Kidney epithelial cell (primary cell): ENCODE measurements around the gene INTS3. TPM values are rescaled to one million over a fixed set of nuclear protein-coding genes. Genes with fewer than 3 reads are reported as not detected.

Experiments
- DNase-seq: peaks from one replicate; pipeline ENCODE4 v3.0.0-alpha.2; 2010; ENCODE audit warnings: low read depth
- H3K27me3 ChIP-seq: 2 replicates; pipeline ENCODE4 v1.6.0; 2011; ENCODE audit warnings: low read length; ENCODE audit not compliant: control insufficient read depth, insufficient read depth
- H3K36me3 ChIP-seq: 2 replicates; pipeline ENCODE4 v1.5.1; 2011; ENCODE audit warnings: low read length; ENCODE audit not compliant: control insufficient read depth, insufficient read depth
- H3K4me3 ChIP-seq: 2 replicates; pipeline ENCODE4 v1.5.1; 2011; ENCODE audit warnings: low read depth, mild to moderate bottlenecking, control low read depth, low read length
- total RNA-seq: library from RNA; depleted of rRNA; stranded (reverse); fragments of >200 nt; gene quantifications from 2 replicates; pipeline ENCODE4 v1.2.3, GENCODE V29; 2015
- TF ChIP-seq, protein P1 (sequence below): IDR thresholded peaks from 2 replicates; pipeline ENCODE4 v1.5.1; 2011; ENCODE audit warnings: mild to moderate bottlenecking, moderate library complexity, low read length, control low read depth, inconsistent platforms; ENCODE audit not compliant: insufficient read depth, poor library complexity, severe bottlenecking

INTS3 gene
- total RNA-seq, 1 donor from 2014 or later, result 33.8 TPM

DNA sequence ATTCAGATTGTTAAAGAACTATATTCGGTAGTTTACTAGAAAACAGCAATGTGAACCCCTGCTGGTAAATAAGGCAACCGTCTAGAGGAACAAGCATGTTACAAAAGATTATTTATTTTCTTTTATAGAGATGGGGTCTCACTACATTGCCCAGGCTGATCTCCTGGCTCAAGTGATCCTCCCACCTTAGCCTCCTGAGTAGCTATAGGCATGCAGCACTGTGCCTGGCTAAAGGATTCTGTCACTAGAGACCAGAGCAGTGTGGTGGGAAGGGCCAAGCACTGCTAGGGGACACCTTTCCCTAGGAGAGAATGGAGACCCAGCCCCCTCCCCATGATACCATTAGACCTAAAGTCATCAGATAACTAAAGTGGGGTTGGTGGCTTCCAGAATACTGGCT, 76.3 kb downstream of the INTS3 start:
- TF ChIP-seq, protein P1, sequence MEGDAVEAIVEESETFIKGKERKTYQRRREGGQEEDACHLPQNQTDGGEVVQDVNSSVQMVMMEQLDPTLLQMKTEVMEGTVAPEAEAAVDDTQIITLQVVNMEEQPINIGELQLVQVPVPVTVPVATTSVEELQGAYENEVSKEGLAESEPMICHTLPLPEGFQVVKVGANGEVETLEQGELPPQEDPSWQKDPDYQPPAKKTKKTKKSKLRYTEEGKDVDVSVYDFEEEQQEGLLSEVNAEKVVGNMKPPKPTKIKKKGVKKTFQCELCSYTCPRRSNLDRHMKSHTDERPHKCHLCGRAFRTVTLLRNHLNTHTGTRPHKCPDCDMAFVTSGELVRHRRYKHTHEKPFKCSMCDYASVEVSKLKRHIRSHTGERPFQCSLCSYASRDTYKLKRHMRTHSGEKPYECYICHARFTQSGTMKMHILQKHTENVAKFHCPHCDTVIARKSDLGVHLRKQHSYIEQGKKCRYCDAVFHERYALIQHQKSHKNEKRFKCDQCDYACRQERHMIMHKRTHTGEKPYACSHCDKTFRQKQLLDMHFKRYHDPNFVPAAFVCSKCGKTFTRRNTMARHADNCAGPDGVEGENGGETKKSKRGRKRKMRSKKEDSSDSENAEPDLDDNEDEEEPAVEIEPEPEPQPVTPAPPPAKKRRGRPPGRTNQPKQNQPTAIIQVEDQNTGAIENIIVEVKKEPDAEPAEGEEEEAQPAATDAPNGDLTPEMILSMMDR, result no peak
- peaks cover 1% of the 10 kb centered on the region for H3K36me3 ChIP-seq
- H3K4me3 ChIP-seq, result no peak overlapping the region
- DNase-seq, result no peak
- no peaks in the 10 kb centered on the region for H3K27me3 ChIP-seq

DNA sequence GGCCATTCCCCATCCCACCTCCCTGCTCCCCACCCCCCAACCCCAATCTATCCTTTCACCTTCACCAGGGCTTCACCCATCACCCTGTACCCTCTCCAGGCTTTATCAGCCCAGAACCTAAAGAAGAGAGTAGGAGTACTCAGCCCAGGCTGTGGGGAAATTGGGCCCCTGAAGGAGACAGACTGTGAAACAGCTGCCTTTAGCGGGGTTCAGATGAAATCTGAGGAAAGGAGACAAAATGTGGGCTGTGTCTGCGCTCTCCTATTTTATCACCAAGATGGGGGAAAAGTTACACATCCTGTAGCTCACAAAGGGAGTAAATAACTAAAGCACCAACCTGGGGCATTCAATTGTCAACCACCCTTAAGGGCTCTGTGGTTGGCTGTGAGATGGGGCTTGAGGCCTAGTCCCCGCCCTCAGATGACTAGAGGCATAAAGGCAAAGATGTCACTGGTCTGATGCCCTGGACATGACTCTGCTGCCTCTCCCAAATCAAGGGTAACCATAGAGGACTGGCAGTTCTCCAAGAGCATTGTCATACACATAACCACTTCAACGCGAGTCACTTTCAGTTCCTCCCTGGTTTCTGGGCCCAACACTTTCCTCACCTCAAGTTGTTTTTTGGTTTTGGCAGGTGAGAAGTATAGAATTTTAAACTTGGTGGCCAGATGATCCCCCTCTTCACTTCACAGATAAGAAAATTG, 77.3 kb downstream of the INTS3 start:
- TF ChIP-seq, protein P1, result no peak
- Histone ChIP-seq H3K4me3 (no peak overlapping the region), H3K27me3 (no peaks in the 10 kb centered on the region), H3K36me3 (peaks cover 1% of the 10 kb centered on the region)
- peak; percentile 75 for DNase-seq

DNA sequence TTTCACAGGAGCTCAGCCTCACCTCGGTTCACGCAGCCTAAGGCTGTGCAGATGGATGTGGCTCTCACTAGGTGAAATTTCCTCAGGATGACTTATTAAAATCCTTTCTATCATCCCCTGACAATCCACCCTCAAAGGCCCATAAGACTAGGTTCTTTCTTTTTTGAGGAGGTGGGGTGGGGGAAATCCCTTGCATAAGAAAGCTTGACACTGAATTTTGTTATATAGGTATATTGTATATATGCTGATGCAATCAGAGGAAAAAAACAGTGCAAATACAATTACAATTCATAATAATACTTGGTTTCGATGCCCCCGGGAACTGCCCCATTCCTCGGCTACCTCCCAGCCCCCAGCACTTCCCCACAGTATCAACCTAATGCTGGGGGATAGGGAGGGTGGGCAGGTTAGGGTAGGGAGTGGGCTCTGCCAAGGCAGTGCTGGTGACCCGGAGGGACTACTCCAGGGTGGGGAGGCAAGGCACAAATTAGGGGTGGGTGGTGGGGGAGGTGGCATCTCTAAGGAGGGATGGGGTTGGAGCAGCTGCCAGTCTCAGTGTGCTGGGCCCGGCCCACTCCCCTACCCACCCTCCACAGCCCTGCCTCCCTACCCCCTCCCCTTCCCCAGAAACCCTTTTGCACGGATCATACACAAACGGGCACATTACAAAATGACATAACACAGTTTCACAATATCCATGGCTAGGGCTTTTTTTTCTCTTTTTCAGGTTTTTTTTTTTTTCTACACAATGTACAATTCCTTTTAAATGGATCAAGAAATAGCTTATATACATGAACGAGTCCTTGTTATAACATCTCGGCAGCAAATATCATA, 78.3 kb downstream of the INTS3 start:
- no peak for DNase-seq
- no peak overlapping the region for H3K4me3 ChIP-seq
- H3K27me3 ChIP-seq, result no peaks in the 10 kb centered on the region
- H3K36me3 ChIP-seq, result no peaks in the 10 kb centered on the region
- TF ChIP-seq, protein P1, result no peak

DNA sequence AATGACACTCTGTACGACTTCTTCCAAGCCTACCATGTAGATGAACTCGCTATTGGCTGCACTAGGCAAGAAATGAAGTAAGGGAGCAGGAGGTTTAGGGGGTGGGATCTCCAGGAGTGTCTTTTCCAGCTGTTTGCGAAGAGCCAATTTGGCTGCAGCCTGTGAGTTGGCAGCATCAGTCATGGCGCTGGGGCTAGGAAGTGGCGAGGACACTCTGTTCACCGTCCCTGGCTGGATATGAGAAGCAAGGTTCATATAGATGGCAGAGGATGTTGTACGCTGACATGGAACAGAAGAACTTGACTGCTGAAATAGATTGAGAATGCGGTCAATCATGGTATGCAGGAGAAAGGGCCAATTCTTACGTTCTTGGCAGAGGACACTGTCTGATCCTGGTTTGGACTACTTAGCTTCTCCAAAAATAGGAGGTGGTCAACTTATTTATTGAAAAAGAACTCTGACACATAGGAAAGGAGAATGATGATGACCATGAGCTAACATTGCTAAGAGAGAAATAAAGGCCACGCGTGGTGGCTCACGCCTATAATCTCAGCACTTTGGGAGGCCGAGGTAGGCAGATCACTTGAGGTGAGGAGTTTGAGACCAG, 88.5 kb downstream of the INTS3 start:
- H3K36me3 ChIP-seq, result peaks cover 5% of the 10 kb centered on the region
- no peak overlapping the region for H3K4me3 ChIP-seq
- TF ChIP-seq, protein P1, result no peak
- H3K27me3 ChIP-seq, result no peaks in the 10 kb centered on the region
- DNase-seq, result no peak

DNA sequence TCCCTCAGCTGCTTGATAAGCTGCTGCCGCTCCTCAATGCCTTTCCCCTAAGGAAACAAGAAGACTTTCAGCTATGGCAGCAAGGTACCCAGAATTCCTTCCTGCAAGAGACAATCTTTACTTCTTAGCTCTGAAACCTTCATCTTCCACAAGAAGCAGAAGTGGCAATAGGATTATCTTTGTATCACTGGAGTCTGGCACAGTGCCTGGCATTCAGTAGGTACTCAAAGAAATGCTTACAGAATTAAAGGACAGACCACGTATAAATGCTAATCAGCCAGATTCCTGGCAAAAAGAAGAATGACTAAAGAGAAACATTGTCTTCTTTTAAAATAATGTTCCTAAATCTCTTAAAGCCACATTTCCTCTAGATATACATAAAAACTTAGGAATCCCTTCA, 91.0 kb downstream of the INTS3 start:
- H3K27me3 ChIP-seq, result no peaks in the 10 kb centered on the region
- TF ChIP-seq, protein P1, result no peak
- no peak for DNase-seq
- peaks cover 5% of the 10 kb centered on the region for H3K36me3 ChIP-seq
- H3K4me3 ChIP-seq, result no peak overlapping the region

Other genes starting within 250 kb of the INTS3 start
- gene S100A6, start 192.1 kb upstream of the INTS3 start, total RNA-seq, result 754 and 920 TPM in 2 replicates
- 0.75 TPM in 1 of 2 replicates, not detected in the other for gene S100A5, start 187.1 kb upstream of the INTS3 start, total RNA-seq
- gene S100A4, start 182.2 kb upstream of the INTS3 start, total RNA-seq, result 2.7 and 7.1 TPM in 2 replicates
- gene S100A3, start 178.8 kb upstream of the INTS3 start, total RNA-seq, result 5.8 and 12.0 TPM in 2 replicates
- 16.1 and 27.5 TPM in 2 replicates for gene S100A2, start 162.2 kb upstream of the INTS3 start, total RNA-seq
- 480 and 499 TPM in 2 replicates for gene S100A16, start 114.9 kb upstream of the INTS3 start, total RNA-seq
- gene S100A14, start 111.7 kb upstream of the INTS3 start, total RNA-seq, result 4.2 and 4.4 TPM in 2 replicates
- 171 and 183 TPM in 2 replicates for gene S100A13, start 100.5 kb upstream of the INTS3 start, total RNA-seq
- gene S100A1, start 99.6 kb upstream of the INTS3 start, total RNA-seq, result 1.3 and 2.0 TPM in 2 replicates
- 54.8 and 58.1 TPM in 2 replicates for gene CHTOP, start 94.0 kb upstream of the INTS3 start, total RNA-seq
- 61.0 and 65.0 TPM in 2 replicates for gene SNAPIN, start 69.3 kb upstream of the INTS3 start, total RNA-seq
- 231 and 250 TPM in 2 replicates for gene ILF2, start 57.1 kb upstream of the INTS3 start, total RNA-seq
- gene NPR1, start 49.4 kb upstream of the INTS3 start, total RNA-seq, result 2.0 and 2.1 TPM in 2 replicates
- 2.7 and 6.2 TPM in 2 replicates for gene SLC27A3, start 47.4 kb downstream of the INTS3 start, total RNA-seq
- 12.2 and 12.7 TPM in 2 replicates for gene GATAD2B, start 194.9 kb downstream of the INTS3 start, total RNA-seq
- gene DENND4B, start 218.7 kb downstream of the INTS3 start, total RNA-seq, result 25.1 and 42.8 TPM in 2 replicates
- 21.5 and 21.7 TPM in 2 replicates for gene CRTC2, start 230.6 kb downstream of the INTS3 start, total RNA-seq
- gene SLC39A1, start 235.5 kb downstream of the INTS3 start, total RNA-seq, result 219 and 246 TPM in 2 replicates
- 11.8 and 14.5 TPM in 2 replicates for gene CREB3L4, start 239.9 kb downstream of the INTS3 start, total RNA-seq
- gene JTB, start 249.6 kb downstream of the INTS3 start, total RNA-seq, result 220 and 242 TPM in 2 replicates